Esophagus muscularis mucosa (tissue), 4 donors: ENCODE data around the gene ELOVL2. TPM values are rescaled to one million over a fixed set of nuclear protein-coding genes. Genes with fewer than 3 reads are reported as not detected.

Experiments
- DNase-seq: peaks from one replicate; pipeline ENCODE4 v3.0.0-alpha.2; 2017; ENCODE audit errors: extremely low spot score
- H3K27ac ChIP-seq, 4 donors: fragments of 200-600 bp; sonication (generic); replicated peaks in 1 of 4; 1 replicate in 3 of 4; 2 replicates in 1 of 4; pipeline ENCODE4 v1.5.1; 2016 to 2019; ENCODE audit warnings: mild to moderate bottlenecking in 1 of 4
- H3K27me3 ChIP-seq, 4 donors: fragments of 200-600 bp; sonication (generic); one replicate each; pipeline versions ENCODE4 v1.5.1 to v1.6.0; 2016 to 2019
- H3K36me3 ChIP-seq, 4 donors: fragments of 200-600 bp; sonication (generic); one replicate each; pipeline ENCODE4 v1.5.1; 2016 to 2019
- H3K4me1 ChIP-seq, 4 donors: fragments of 200-600 bp; sonication (generic); one replicate each; pipeline ENCODE4 v1.5.1; 2016 to 2019
- H3K4me3 ChIP-seq, 4 donors: fragments of 200-600 bp; sonication (generic); 1 replicate in 2 of 4; 2 replicates in 2 of 4; pipeline ENCODE4 v1.5.1; 2016 to 2019; ENCODE audit warnings: mild to moderate bottlenecking in 4 of 4, moderate library complexity in 1 of 4
- H3K9me3 ChIP-seq, 4 donors: fragments of 200-600 bp; sonication (generic); 1 replicate in 3 of 4; 2 replicates in 1 of 4; pipeline ENCODE4 v1.5.1; 2016 to 2019
- CTCF ChIP-seq, 3 experiments: fragments of 200-600 bp in 2 of 3; fragments of 450-650 bp in 1 of 3; sonication (generic) in 2 of 3; IDR thresholded peaks; one replicate each; pipeline ENCODE4 v1.5.1; 2017 to 2019; ENCODE audit warnings: antibody characterized with exemption in 3 of 3, mild to moderate bottlenecking in 2 of 3, moderate library complexity in 1 of 3
- EP300 ChIP-seq: sonication (generic); formaldehyde crosslinking; IDR thresholded peaks from one replicate; pipeline ENCODE4 v1.6.1; 2017; ENCODE audit warnings: antibody characterized with exemption
- POLR2A ChIP-seq: fragments of 450-650 bp; IDR thresholded peaks from one replicate; pipeline ENCODE4 v1.6.1; 2017; ENCODE audit warnings: antibody characterized with exemption, moderate library complexity, mild to moderate bottlenecking, low read depth
- POLR2AphosphoS5 ChIP-seq, 2 donors: sonication (generic); formaldehyde crosslinking; IDR thresholded peaks; one replicate each; pipeline ENCODE4 v1.6.1; 2017; ENCODE audit warnings: antibody characterized with exemption in 2 of 2
- WGBS: methylation state at CpG from one replicate; pipeline ENCODE4 v1.1.5; 2018; 5-methylcytosine and 5-hydroxymethylcytosine counted together
- intact Hi-C: fragments of 100-400 bp; cut with DNase I; formaldehyde crosslinking; loops from one replicate; pipeline ENCODE4 v1.15.1; 2023
- total RNA-seq, 4 donors: library from RNA; depleted of rRNA; stranded (reverse); fragments of >200 nt; gene quantifications; one replicate each; pipeline versions ENCODE4 v1.1.0 to v1.2.1, GENCODE V29; 2016

ELOVL2 gene
- total RNA-seq, 4 donors from 2014 or later, result 0.26 to 0.57 (median 0.46) TPM

GRCh38 chr6:11011787-11012234, 32.3 kb downstream of the ELOVL2 start:
- WGBS, result 55% methylated on average over 8 of the region's 8 CpGs
- TF ChIP-seq POLR2A (no peak), EP300 (no peak), POLR2AphosphoS5 (IDR thresholded peaks at IDR 0.05) (no peak), CTCF (IDR thresholded peaks at IDR 0.05) (no peak)
- no peak overlapping the region for H3K27ac ChIP-seq

GRCh38 chr6:11009353-11009752, 34.8 kb downstream of the ELOVL2 start:
- intact Hi-C loops, result no loop called here
- H3K36me3 ChIP-seq, result no peaks in the 10 kb centered on the region

More at GRCh38 chr6:11011787-11012234, 32.3 kb downstream of the ELOVL2 start:
- no peak overlapping the region for H3K4me3 ChIP-seq
- intact Hi-C loops, result no loop called here
- H3K27me3 ChIP-seq, result peaks cover 0 to 4% (median 0%) of the 10 kb centered on the region in 4 donors
- no peaks in the 10 kb centered on the region for H3K36me3 ChIP-seq
- peaks cover 5 to 19% (median 16%) of the 10 kb centered on the region in 4 donors for H3K4me1 ChIP-seq
- H3K9me3 ChIP-seq, result no peaks in the 10 kb centered on the region
- no peak for DNase-seq

GRCh38 chr6:11008821-11009220, 35.3 kb downstream of the ELOVL2 start:
- Histone ChIP-seq H3K4me1 (peaks cover 5 to 19% (median 16%) of the 10 kb centered on the region in 4 donors), H3K27me3 (peaks cover 0 to 4% (median 0%) of the 10 kb centered on the region in 4 donors), H3K27ac (no peak overlapping the region), H3K9me3 (no peaks in the 10 kb centered on the region), H3K36me3 (no peaks in the 10 kb centered on the region), H3K4me3 (no peak overlapping the region)
- WGBS, result 32% methylated on average over 1 of the region's 1 CpG
- DNase-seq, result no peak
- no peak for TF ChIP-seq EP300
- TF ChIP-seq POLR2AphosphoS5 (IDR thresholded peaks at IDR 0.05), result no peak
- TF ChIP-seq POLR2A, result no peak
- TF ChIP-seq CTCF (IDR thresholded peaks at IDR 0.05), result no peak
- intact Hi-C loops, result no loop called here

More at GRCh38 chr6:11009353-11009752, 34.8 kb downstream of the ELOVL2 start:
- peaks cover 5 to 19% (median 16%) of the 10 kb centered on the region in 4 donors for H3K4me1 ChIP-seq
- H3K27ac ChIP-seq, result no peak overlapping the region
- no peak for TF ChIP-seq EP300
- no peak for TF ChIP-seq POLR2AphosphoS5 (IDR thresholded peaks at IDR 0.05)
- no peak for TF ChIP-seq POLR2A
- TF ChIP-seq CTCF (IDR thresholded peaks at IDR 0.05), result no peak
- no peak overlapping the region for H3K4me3 ChIP-seq
- H3K27me3 ChIP-seq, result peaks cover 0 to 4% (median 0%) of the 10 kb centered on the region in 4 donors
- no peaks in the 10 kb centered on the region for H3K9me3 ChIP-seq
- no peak for DNase-seq
- WGBS, result 35% methylated on average over 6 of the region's 6 CpGs

- Histone ChIP-seq H3K27me3 (peaks cover 0 to 4% (median 0%) of the 10 kb centered on the region in 4 donors), H3K9me3 (no peaks in the 10 kb centered on the region), H3K36me3 (no peaks in the 10 kb centered on the region), H3K4me3 (no peak overlapping the region), H3K4me1 (peaks cover 5 to 19% (median 16%) of the 10 kb centered on the region in 4 donors), H3K27ac (no peak overlapping the region)
- DNase-seq, result no peak
- 80% methylated on average over 10 of the region's 10 CpGs for WGBS
- intact Hi-C loops, result no loop called here
- TF ChIP-seq EP300 (no peak), POLR2AphosphoS5 (IDR thresholded peaks at IDR 0.05) (no peak), POLR2A (no peak), CTCF (IDR thresholded peaks at IDR 0.05) (no peak)
Measured at GRCh38 chr6:11007715-11008608, 36.1 kb downstream of the ELOVL2 start.
